Measurements from ENCODE around the gene LUZP2.
A peak's percentile ranks its signal among the peaks of the same experiment; 100 is the strongest.

The LUZP2 gene

DNA sequence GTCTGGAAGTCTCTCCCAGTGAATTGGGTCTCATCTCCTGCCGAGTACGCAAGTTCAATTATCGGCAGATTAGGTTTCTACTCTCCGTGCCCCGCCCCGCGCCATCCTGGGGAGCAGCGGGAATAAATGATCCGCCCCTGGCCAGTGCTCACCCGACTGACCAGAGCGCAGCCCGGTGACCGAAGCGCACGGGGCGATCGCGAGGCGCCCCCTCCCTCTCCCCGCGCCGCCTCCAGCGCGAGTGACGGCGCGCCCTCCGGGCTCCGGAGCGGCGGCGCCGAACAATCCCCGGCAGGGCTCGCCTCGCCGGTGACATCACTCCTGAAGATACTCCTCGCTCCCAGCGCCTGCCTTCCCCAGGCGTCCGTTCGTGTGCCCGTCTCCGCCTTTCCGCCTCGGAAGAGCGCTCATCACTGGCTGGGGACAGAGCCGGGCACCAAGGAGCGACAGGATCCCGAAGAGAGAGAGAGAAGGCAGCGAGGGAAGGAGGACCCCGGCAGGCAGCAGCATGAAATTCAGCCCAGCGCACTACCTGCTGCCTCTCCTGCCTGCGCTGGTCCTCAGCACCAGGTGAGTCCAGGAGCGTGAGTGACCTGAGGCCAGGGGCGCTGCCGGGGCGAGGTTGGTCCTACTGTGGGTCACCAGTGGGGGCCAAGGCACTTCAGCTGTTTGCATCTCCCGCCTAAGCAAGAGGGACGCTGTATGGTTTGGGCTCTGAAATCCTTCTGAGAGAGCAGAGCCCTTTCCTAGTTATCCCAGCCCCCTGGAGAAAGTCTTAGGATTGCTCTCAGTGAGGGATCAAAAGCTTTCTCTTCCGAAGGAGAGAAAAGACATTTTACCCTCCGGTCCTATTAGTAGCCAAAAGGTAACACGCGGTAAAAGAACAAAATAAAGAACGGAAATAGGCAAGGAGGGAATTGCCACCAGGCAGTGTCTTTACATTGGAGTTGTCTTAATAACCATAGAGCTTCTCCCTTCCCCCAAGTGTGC, at the start of gene LUZP2:
LUZP2 (plus strand) TSS at position 318 of the 990 bp plus-strand sequence.
- peak within 1 kb of the TSS; percentile 64 for H3K4me3 ChIP-seq
- DNase-seq (ENCODE audit: low spot score): no peak
- TF ChIP-seq, protein P1, sequence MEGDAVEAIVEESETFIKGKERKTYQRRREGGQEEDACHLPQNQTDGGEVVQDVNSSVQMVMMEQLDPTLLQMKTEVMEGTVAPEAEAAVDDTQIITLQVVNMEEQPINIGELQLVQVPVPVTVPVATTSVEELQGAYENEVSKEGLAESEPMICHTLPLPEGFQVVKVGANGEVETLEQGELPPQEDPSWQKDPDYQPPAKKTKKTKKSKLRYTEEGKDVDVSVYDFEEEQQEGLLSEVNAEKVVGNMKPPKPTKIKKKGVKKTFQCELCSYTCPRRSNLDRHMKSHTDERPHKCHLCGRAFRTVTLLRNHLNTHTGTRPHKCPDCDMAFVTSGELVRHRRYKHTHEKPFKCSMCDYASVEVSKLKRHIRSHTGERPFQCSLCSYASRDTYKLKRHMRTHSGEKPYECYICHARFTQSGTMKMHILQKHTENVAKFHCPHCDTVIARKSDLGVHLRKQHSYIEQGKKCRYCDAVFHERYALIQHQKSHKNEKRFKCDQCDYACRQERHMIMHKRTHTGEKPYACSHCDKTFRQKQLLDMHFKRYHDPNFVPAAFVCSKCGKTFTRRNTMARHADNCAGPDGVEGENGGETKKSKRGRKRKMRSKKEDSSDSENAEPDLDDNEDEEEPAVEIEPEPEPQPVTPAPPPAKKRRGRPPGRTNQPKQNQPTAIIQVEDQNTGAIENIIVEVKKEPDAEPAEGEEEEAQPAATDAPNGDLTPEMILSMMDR (IDR thresholded peaks at IDR 0.05): no peak
- no peak within 1 kb of the TSS for H3K27ac ChIP-seq

DNA sequence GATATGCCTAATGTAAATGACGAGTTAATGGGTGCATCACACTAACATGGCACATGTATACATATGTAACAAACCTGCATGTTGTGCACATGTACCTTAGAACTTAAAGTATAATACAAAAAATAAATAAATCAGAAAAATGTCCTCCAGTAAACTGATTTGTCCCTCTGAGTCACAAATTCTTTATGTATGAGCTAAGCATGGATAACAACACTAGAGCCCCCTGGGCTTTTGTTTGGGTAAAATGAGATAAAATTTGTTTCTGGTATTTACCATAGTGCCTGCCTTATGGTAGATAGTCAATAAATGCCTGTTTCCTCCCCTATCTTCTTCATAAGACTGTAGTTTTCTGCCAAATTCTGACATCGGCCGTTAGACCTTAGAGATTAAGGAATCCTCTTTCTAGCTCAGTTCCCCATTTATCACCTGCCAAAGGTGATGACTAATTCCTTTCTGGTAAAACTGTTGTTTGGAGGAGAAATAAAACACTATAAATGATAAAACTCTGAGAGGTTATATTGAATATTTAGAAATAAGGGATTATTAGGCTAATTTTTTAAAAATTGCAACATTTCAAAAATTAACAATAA, 43.6 kb upstream of the LUZP2 start:
- Histone ChIP-seq H3K27ac (no peak overlapping the region), H3K4me3 (no peak overlapping the region)
- DNase-seq (ENCODE audit: low spot score): no peak
- TF ChIP-seq, protein P1 (IDR thresholded peaks at IDR 0.05): no peak

DNA sequence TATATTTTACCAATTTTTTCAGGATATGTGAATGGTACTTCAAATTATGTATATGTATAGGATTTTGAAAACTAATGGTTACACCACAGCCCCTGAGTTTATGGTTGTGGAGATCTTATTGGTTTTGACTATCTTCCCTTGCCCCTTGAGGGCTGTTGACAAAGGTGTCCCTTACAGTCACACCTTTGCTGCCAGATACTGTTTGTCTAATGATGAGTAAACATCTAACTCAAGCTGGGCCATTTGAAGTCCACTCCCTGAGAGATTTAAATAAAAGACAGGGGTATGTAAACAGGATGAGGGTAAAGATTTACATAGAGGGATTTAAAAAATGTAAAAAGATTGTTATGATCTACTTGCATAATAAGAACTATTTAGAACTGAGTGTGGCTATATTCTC, 38.9 kb upstream of the LUZP2 start:
- no peak overlapping the region for H3K27ac ChIP-seq
- TF ChIP-seq, protein P1 (IDR thresholded peaks at IDR 0.05): no peak
- DNase-seq (ENCODE audit: low spot score): no peak
- H3K4me3 ChIP-seq: no peak overlapping the region

DNA sequence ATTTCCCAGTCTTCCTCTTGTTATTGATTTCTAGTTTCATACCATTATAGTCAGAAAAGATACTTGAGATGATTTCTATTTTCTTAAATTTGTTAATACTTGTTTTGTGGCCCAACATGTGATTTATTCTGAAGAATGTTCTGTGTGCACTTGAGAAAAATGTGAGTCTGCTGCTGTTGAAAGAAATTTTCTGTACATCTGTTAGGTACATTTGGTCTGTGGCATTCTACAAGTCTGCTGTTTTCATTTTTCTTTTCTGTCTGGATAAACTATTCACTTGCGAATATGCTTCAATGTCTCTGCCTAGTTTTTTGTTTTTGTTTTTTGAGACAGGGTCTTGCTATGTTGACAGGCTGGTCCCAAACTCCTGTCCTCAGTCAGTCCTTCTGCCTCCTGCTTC, 26.4 kb upstream of the LUZP2 start:
- no peak overlapping the region for H3K27ac ChIP-seq
- TF ChIP-seq, protein P1 (IDR thresholded peaks at IDR 0.05): no peak
- no peak overlapping the region for H3K4me3 ChIP-seq
- DNase-seq (ENCODE audit: low spot score): no peak

DNA sequence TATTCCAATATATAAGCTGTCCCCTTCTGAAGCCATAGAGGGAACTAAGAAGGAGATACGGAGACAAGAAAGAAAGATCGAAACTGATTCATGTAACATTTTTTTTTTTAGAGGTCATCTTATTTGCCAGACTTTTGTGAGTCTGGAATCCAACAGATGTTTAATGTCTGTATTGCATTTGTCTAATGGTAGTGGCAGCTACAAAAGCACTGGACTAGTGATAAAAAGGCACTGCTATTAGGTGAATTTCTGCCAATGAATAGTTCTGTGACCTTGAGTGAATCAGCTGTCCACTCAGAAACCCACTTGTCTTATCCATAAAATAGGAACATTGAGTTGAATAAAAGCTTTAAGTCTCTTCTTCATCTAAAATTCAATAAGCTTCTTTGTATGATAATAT, 25.8 kb upstream of the LUZP2 start:
- no peak for DNase-seq (ENCODE audit: low spot score)
- TF ChIP-seq, protein P1 (IDR thresholded peaks at IDR 0.05): no peak
- no peak overlapping the region for H3K4me3 ChIP-seq
- H3K27ac ChIP-seq: no peak overlapping the region

DNA sequence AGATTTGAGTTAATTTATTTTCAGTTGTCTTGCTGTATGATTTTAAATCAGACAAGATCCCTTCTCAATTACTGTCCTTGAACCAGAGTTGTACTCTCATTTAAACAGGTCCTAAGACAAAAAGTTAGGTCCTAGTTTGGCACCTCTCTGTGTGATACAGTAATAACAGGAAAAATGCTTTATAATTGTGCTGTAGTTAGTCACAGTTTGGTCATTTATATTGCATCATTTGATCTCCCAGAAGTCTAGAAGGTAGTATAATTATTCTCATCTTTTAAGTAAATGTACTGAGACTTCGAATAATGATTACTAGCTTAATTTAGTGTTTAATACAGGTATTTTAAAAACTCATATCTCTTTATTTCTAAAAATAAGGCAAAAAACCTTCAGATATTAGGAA, 18.1 kb upstream of the LUZP2 start:
- TF ChIP-seq, protein P1 (IDR thresholded peaks at IDR 0.05): no peak
- Histone ChIP-seq H3K27ac (no peak overlapping the region), H3K4me3 (no peak overlapping the region)
- DNase-seq (ENCODE audit: low spot score): no peak

Data from coronary artery (tissue), 2 donors.